ENCODE results near the gene NEK6.
A peak's percentile ranks its signal among the peaks of the same experiment; 100 is the strongest.

The NEK6 gene

GRCh38 chr9:124281931-124282371, 24.2 kb downstream of the NEK6 start:
- no peak for DNase-seq

GRCh38 chr9:124282442-124283227, 24.9 kb downstream of the NEK6 start:
- DNase-seq: no peak

- DNase-seq: no peak
Observed at GRCh38 chr9:124283228-124283814, 25.6 kb downstream of the NEK6 start.

- DNase-seq: no peak
Observed at GRCh38 chr9:124284237-124284831, 26.6 kb downstream of the NEK6 start.

GRCh38 chr9:124284940-124285441, 27.2 kb downstream of the NEK6 start:
- no peak for DNase-seq

GRCh38 chr9:124285490-124285889, 27.7 kb downstream of the NEK6 start:
- DNase-seq: no peak

GRCh38 chr9:124285903-124286291, 28.1 kb downstream of the NEK6 start:
- peak; percentile 48 to 86 for DNase-seq

GRCh38 chr9:124286292-124286931, 28.7 kb downstream of the NEK6 start:
- DNase-seq: peak; percentile 72 to 90

GRCh38 chr9:124290053-124290591, 32.4 kb downstream of the NEK6 start:
- no peak for DNase-seq

GRCh38 chr9:124290743-124291554, 33.2 kb downstream of the NEK6 start:
- no peak for DNase-seq

- DNase-seq: no peak
Observed at GRCh38 chr9:124291801-124292396, 34.1 kb downstream of the NEK6 start.

- no peak for DNase-seq
Observed at GRCh38 chr9:124292696-124293593, 35.2 kb downstream of the NEK6 start.

GRCh38 chr9:124293718-124294506, 36.2 kb downstream of the NEK6 start:
- no peak for DNase-seq

- DNase-seq: no peak
Observed at GRCh38 chr9:124295159-124295794, 37.5 kb downstream of the NEK6 start.

GRCh38 chr9:124296094-124296493, 38.3 kb downstream of the NEK6 start:
- no peak for DNase-seq

- DNase-seq: no peak
Observed at GRCh38 chr9:124296796-124297550, 39.2 kb downstream of the NEK6 start.

- peak; percentile 86 to 92 for DNase-seq
Observed at GRCh38 chr9:124297551-124297901, 39.8 kb downstream of the NEK6 start.

GRCh38 chr9:124297915-124298645, 40.3 kb downstream of the NEK6 start:
- no peak for DNase-seq
